HCT116 (cell line): ENCODE measurements around the gene FBXW4.

Experiments
- SIN3A ChIP-seq: IDR thresholded peaks from 2 replicates; pipeline ENCODE4 v1.6.1; 2012; ENCODE audit warnings: low read depth
- TF ChIP-seq, protein P1 (sequence below), 3 experiments: fragments of 200-600 bp in 1 of 3; sonication (generic) in 1 of 3; IDR thresholded peaks in 2 of 3; conservative IDR thresholded peaks in 1 of 3; 2 replicates each; pipeline ENCODE4 v1.5.1; 2012 to 2017; ENCODE audit warnings: low read depth in 2 of 3, low read length in 2 of 3, antibody characterized with exemption in 1 of 3, borderline replicate concordance in 1 of 3, control low read depth in 1 of 3, mild to moderate bottlenecking in 1 of 3, mixed read lengths in 1 of 3, mixed run types in 1 of 3, moderate library complexity in 1 of 3; ENCODE audit not compliant: insufficient read depth in 1 of 3

DNA sequence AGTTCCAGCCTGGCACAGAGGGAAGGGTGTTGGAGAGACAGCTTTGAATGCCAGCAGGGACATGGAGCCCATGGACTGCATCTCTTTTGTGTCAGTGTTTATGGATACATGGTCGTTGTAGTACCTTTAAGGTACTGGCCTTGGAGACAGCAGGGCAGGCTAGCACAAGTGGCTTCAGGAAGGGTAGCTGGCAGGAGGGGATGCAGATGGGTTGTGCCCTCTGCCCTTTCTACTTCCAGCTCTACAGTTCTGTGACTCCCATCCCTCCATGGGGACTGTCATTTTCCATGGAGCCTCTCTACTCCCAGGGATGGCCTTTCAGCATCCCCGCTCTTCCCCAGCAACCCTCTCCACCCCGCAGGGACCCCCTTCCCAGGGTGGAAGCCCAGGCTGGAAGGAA, 132.0 kb downstream of the FBXW4 start:
- TF ChIP-seq SIN3A = no peak
- TF ChIP-seq, protein P1, sequence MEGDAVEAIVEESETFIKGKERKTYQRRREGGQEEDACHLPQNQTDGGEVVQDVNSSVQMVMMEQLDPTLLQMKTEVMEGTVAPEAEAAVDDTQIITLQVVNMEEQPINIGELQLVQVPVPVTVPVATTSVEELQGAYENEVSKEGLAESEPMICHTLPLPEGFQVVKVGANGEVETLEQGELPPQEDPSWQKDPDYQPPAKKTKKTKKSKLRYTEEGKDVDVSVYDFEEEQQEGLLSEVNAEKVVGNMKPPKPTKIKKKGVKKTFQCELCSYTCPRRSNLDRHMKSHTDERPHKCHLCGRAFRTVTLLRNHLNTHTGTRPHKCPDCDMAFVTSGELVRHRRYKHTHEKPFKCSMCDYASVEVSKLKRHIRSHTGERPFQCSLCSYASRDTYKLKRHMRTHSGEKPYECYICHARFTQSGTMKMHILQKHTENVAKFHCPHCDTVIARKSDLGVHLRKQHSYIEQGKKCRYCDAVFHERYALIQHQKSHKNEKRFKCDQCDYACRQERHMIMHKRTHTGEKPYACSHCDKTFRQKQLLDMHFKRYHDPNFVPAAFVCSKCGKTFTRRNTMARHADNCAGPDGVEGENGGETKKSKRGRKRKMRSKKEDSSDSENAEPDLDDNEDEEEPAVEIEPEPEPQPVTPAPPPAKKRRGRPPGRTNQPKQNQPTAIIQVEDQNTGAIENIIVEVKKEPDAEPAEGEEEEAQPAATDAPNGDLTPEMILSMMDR (IDR thresholded peaks at IDR 0.05 in 2 of 3, conservative IDR thresholded peaks at IDR 0.05 in 1 of 3; ENCODE audit: borderline replicate concordance in 1 of 3, insufficient read depth in 1 of 3, low read depth in 2 of 3, low read length in 2 of 3) = no peak
